ENCODE data around the gene NAA16. TPM values are rescaled to one million over a fixed set of nuclear protein-coding genes. Genes with fewer than 3 reads are reported as not detected.
"Not testable (repeated sequence)": the region's sequence is repeated elsewhere in the genome, so short reads cannot be mapped to it uniquely, and the experiment has no call there.

Gene NAA16
- 30.3 and 31.2 TPM in 2 replicates for total RNA-seq

GRCh38 chr13:41310963-41311405, at the start of gene NAA16:
NAA16 (plus strand) TSS chr13:41311267; CDS start chr13:41311529, 262 bp downstream.
- H3K36me3 Mint-ChIP-seq (ENCODE audit: low read depth), result peaks cover 3% of the 10 kb centered on the region
- H3K4me3 Mint-ChIP-seq, result peak within 1 kb of the TSS; percentile 94
- intact Hi-C loops (cut with micrococcal nuclease), result loop anchor here (1.0 to 10.0 kb wide), 8 partner anchors 46 to 1681 kb away; partner anchors contain the start of genes DGKH, EPSTI1, KBTBD7 and MTRF1
- DNase-seq, result peak; percentile 98
- peak within 1 kb of the TSS; percentile 93 for H3K27ac Mint-ChIP-seq
- no peaks in the 10 kb centered on the region for H3K9me3 Mint-ChIP-seq
- H3K27me3 Mint-ChIP-seq, result no peaks in the 10 kb centered on the region
- peaks cover 37% of the 10 kb centered on the region for H3K4me1 Mint-ChIP-seq

- H3K27me3 Mint-ChIP-seq, result no peaks in the 10 kb centered on the region
- peak within 1 kb of the TSS; percentile 100 for H3K27ac Mint-ChIP-seq
- H3K4me3 Mint-ChIP-seq, result peak within 1 kb of the TSS; percentile 98
- peaks cover 4% of the 10 kb centered on the region for H3K9me3 Mint-ChIP-seq
- peaks cover 17% of the 10 kb centered on the region for H3K36me3 Mint-ChIP-seq (ENCODE audit: low read depth)
- H3K4me1 Mint-ChIP-seq, result peaks cover 8% of the 10 kb centered on the region
- DNase-seq, result peak; percentile 94
- intact Hi-C loops (cut with micrococcal nuclease), result loop anchor here (1.0 kb wide), 4 partner anchors 48 to 202 kb away; partner anchors contain the start of genes KBTBD6, KBTBD7, NAA16 and WBP4
Measured at GRCh38 chr13:41263261-41263971, 47.7 kb upstream of the NAA16 start, which contains the start of gene MTRF1. MTRF1 (minus strand) TSS chr13:41263576; CDS start chr13:41260907, 2,669 bp downstream.

GRCh38 chr13:41267106-41267505, 44.0 kb upstream of the NAA16 start:
- Mint-ChIP-seq H3K4me3 (no peak overlapping the region), H3K4me1 (peaks cover 16% of the 10 kb centered on the region), H3K27me3 (no peaks in the 10 kb centered on the region), H3K36me3 (ENCODE audit: low read depth) (peaks cover 9% of the 10 kb centered on the region), H3K27ac (no peak overlapping the region), H3K9me3 (peaks cover 6% of the 10 kb centered on the region)
- no peak for DNase-seq
- intact Hi-C loops (cut with micrococcal nuclease), result no loop called here

- H3K4me1 Mint-ChIP-seq, result peaks cover 8% of the 10 kb centered on the region
- no peak overlapping the region for H3K4me3 Mint-ChIP-seq
- peak; percentile 69 for DNase-seq
- no peak overlapping the region for H3K27ac Mint-ChIP-seq
- intact Hi-C loops (cut with micrococcal nuclease), result no loop called here
- H3K36me3 Mint-ChIP-seq (ENCODE audit: low read depth), result peaks cover 6% of the 10 kb centered on the region
- no peaks in the 10 kb centered on the region for H3K27me3 Mint-ChIP-seq
- peaks cover 7% of the 10 kb centered on the region for H3K9me3 Mint-ChIP-seq
Measured at GRCh38 chr13:41268764-41269163, 42.3 kb upstream of the NAA16 start.

- Mint-ChIP-seq H3K4me1 (peaks cover 8% of the 10 kb centered on the region), H3K27ac (peak overlapping the region; percentile 68), H3K4me3 (no peak overlapping the region), H3K27me3 (no peaks in the 10 kb centered on the region), H3K36me3 (ENCODE audit: low read depth) (peaks cover 6% of the 10 kb centered on the region), H3K9me3 (peaks cover 7% of the 10 kb centered on the region)
- DNase-seq, result peak; percentile 61
- intact Hi-C loops (cut with micrococcal nuclease), result no loop called here
Measured at GRCh38 chr13:41271456-41272285, 39.4 kb upstream of the NAA16 start.

- peaks cover 4% of the 10 kb centered on the region for H3K36me3 Mint-ChIP-seq (ENCODE audit: low read depth)
- H3K4me1 Mint-ChIP-seq, result peaks cover 8% of the 10 kb centered on the region
- H3K27ac Mint-ChIP-seq, result no peak overlapping the region
- H3K4me3 Mint-ChIP-seq, result no peak overlapping the region
- intact Hi-C loops (cut with micrococcal nuclease), result no loop called here
- no peaks in the 10 kb centered on the region for H3K27me3 Mint-ChIP-seq
- no peak for DNase-seq
- peaks cover 4% of the 10 kb centered on the region for H3K9me3 Mint-ChIP-seq
Measured at GRCh38 chr13:41273831-41274441, 37.1 kb upstream of the NAA16 start.

GRCh38 chr13:41274881-41275280, 36.2 kb upstream of the NAA16 start:
- no peak overlapping the region for H3K27ac Mint-ChIP-seq
- intact Hi-C loops (cut with micrococcal nuclease), result no loop called here
- peaks cover 4% of the 10 kb centered on the region for H3K36me3 Mint-ChIP-seq (ENCODE audit: low read depth)
- peaks cover 4% of the 10 kb centered on the region for H3K9me3 Mint-ChIP-seq
- no peaks in the 10 kb centered on the region for H3K27me3 Mint-ChIP-seq
- DNase-seq, result no peak
- H3K4me1 Mint-ChIP-seq, result peaks cover 8% of the 10 kb centered on the region
- H3K4me3 Mint-ChIP-seq, result no peak overlapping the region

GRCh38 chr13:41276824-41277223, 34.2 kb upstream of the NAA16 start:
- Mint-ChIP-seq H3K4me3 (no peak overlapping the region), H3K4me1 (peaks cover 3% of the 10 kb centered on the region), H3K27me3 (no peaks in the 10 kb centered on the region), H3K27ac (no peak overlapping the region), H3K36me3 (ENCODE audit: low read depth) (no peaks in the 10 kb centered on the region), H3K9me3 (peaks cover 4% of the 10 kb centered on the region)
- intact Hi-C loops (cut with micrococcal nuclease), result no loop called here
- no peak for DNase-seq

GRCh38 chr13:41279156-41279555, 31.9 kb upstream of the NAA16 start:
- H3K4me1 Mint-ChIP-seq; H3K27me3 Mint-ChIP-seq; DNase-seq; H3K9me3 Mint-ChIP-seq; H3K27ac Mint-ChIP-seq; intact Hi-C loops (cut with micrococcal nuclease); H3K4me3 Mint-ChIP-seq; H3K36me3 Mint-ChIP-seq (ENCODE audit: low read depth): not testable (repeated sequence)

GRCh38 chr13:41282129-41282571, 28.9 kb upstream of the NAA16 start:
- intact Hi-C loops (cut with micrococcal nuclease), result no loop called here
- H3K9me3 Mint-ChIP-seq, result peaks cover 9% of the 10 kb centered on the region
- no peak overlapping the region for H3K27ac Mint-ChIP-seq
- H3K36me3 Mint-ChIP-seq (ENCODE audit: low read depth), result no peaks in the 10 kb centered on the region
- DNase-seq, result no peak
- H3K4me3 Mint-ChIP-seq, result no peak overlapping the region
- H3K27me3 Mint-ChIP-seq, result no peaks in the 10 kb centered on the region
- peaks cover 5% of the 10 kb centered on the region for H3K4me1 Mint-ChIP-seq

GRCh38 chr13:41284512-41285288, 26.4 kb upstream of the NAA16 start:
- DNase-seq, result no peak
- H3K27me3 Mint-ChIP-seq, result no peaks in the 10 kb centered on the region

GRCh38 chr13:41286370-41286769, 24.7 kb upstream of the NAA16 start:
- Mint-ChIP-seq H3K4me1 (peaks cover 5% of the 10 kb centered on the region), H3K27me3 (no peaks in the 10 kb centered on the region), H3K9me3 (peaks cover 10% of the 10 kb centered on the region), H3K36me3 (ENCODE audit: low read depth) (no peaks in the 10 kb centered on the region), H3K27ac (no peak overlapping the region), H3K4me3 (no peak overlapping the region)
- intact Hi-C loops (cut with micrococcal nuclease), result no loop called here
- no peak for DNase-seq

More at GRCh38 chr13:41284512-41285288, 26.4 kb upstream of the NAA16 start:
- Mint-ChIP-seq H3K4me3 (no peak overlapping the region), H3K36me3 (ENCODE audit: low read depth) (no peaks in the 10 kb centered on the region), H3K27ac (no peak overlapping the region), H3K4me1 (peaks cover 5% of the 10 kb centered on the region), H3K9me3 (peaks cover 10% of the 10 kb centered on the region)
- intact Hi-C loops (cut with micrococcal nuclease), result no loop called here

GRCh38 chr13:41289463-41289881, 21.6 kb upstream of the NAA16 start:
- Mint-ChIP-seq H3K9me3 (peaks cover 10% of the 10 kb centered on the region), H3K27me3 (no peaks in the 10 kb centered on the region), H3K4me1 (peaks cover 5% of the 10 kb centered on the region), H3K4me3 (no peak overlapping the region), H3K36me3 (ENCODE audit: low read depth) (peaks cover 1% of the 10 kb centered on the region), H3K27ac (no peak overlapping the region)
- intact Hi-C loops (cut with micrococcal nuclease), result no loop called here
- no peak for DNase-seq

Data from activated CD4-positive, alpha-beta T cell treated with anti-CD3 and anti-CD28 coated beads, Interleukin-2, amount 10 ng/mL, durations not matched to agents 24 days and 14 days (primary cell).